Smooth muscle cell (in vitro differentiated cells): ENCODE data around the gene KRTAP1-5. TPM values are rescaled to one million over a fixed set of nuclear protein-coding genes. Genes with fewer than 3 reads are reported as not detected.

Experiments used
- DNase-seq: peaks from one replicate; lab custom pipeline; 2025; ENCODE audit not compliant: unreplicated experiment; lab: John Stamatoyannopoulos, UW
- H2AFZ ChIP-seq: fragments of 200-600 bp; sonication (generic); 2 replicates; pipeline ENCODE4 v1.6.0; 2016; ENCODE audit warnings: antibody characterized with exemption, low read depth, mild to moderate bottlenecking
- H3F3A ChIP-seq: fragments of 200-600 bp; sonication (generic); 2 replicates; pipeline ENCODE4 v1.6.0; 2017; ENCODE audit warnings: antibody characterized with exemption, low read depth
- H3K27ac ChIP-seq: fragments of 200-600 bp; sonication (generic); 2 replicates; pipeline ENCODE4 v1.5.1; 2016; ENCODE audit warnings: low read depth, mild to moderate bottlenecking
- H3K27me3 ChIP-seq: fragments of 200-600 bp; sonication (generic); 2 replicates; pipeline ENCODE4 v1.6.1; 2016; ENCODE audit warnings: low read depth, mild to moderate bottlenecking
- H3K36me3 ChIP-seq: fragments of 200-600 bp; sonication (generic); 2 replicates; pipeline ENCODE4 v1.5.1; 2016; ENCODE audit warnings: low read depth
- H3K4me1 ChIP-seq: fragments of 200-600 bp; sonication (generic); 2 replicates; pipeline ENCODE4 v1.5.1; 2016; ENCODE audit warnings: low read depth
- H3K4me2 ChIP-seq: fragments of 200-600 bp; sonication (generic); 2 replicates; pipeline ENCODE4 v1.6.0; 2016; ENCODE audit warnings: mild to moderate bottlenecking
- H3K4me3 ChIP-seq: fragments of 200-600 bp; sonication (generic); 2 replicates; pipeline ENCODE4 v1.5.1; 2016; ENCODE audit warnings: mild to moderate bottlenecking
- H3K79me2 ChIP-seq: fragments of 200-600 bp; sonication (generic); 2 replicates; pipeline ENCODE4 v1.6.0; 2016; ENCODE audit warnings: low read depth, mild to moderate bottlenecking
- H3K9ac ChIP-seq: fragments of 200-600 bp; sonication (generic); 2 replicates; pipeline ENCODE4 v1.6.0; 2016; ENCODE audit warnings: low read depth
- H3K9me3 ChIP-seq: fragments of 200-600 bp; sonication (generic); replicated peaks from 2 replicates; pipeline ENCODE4 v1.5.1; 2016; ENCODE audit warnings: low read depth
- H4K20me1 ChIP-seq: fragments of 200-600 bp; sonication (generic); 2 replicates; pipeline ENCODE4 v1.6.0; 2016; ENCODE audit warnings: low read depth
- WGBS: methylation state at CpG from one replicate; pipeline ENCODE4 v1.1.7; 2016; ENCODE audit warnings: low lambda C conversion rate; 5-methylcytosine and 5-hydroxymethylcytosine counted together
- polyA plus RNA-seq: library from polyadenylated mRNA; unstranded; fragments of >200 nt; fragmentation: Nextera tagmentation; extraction: Ambion mirVana; gene quantifications from 2 replicates; pipeline ENCODE4 v1.2.1, GENCODE V29; 2016
- total RNA-seq: library from RNA; depleted of rRNA; stranded (reverse); fragments of >200 nt; gene quantifications from 2 replicates; pipeline ENCODE4 v1.2.3, GENCODE V29; 2014
- TF ChIP-seq, protein P1 (sequence below): fragments of 200-600 bp; sonication (generic); IDR thresholded peaks from 2 replicates; pipeline ENCODE4 v1.5.1; 2017; ENCODE audit warnings: borderline replicate concordance, mild to moderate bottlenecking, antibody characterized with exemption; ENCODE audit not compliant: insufficient read depth, poor library complexity, severe bottlenecking

The KRTAP1-5 gene
- total and polyA plus RNA-seq, 2 experiments from 2014 or later, result 1.1 to 3.0 TPM

DNA sequence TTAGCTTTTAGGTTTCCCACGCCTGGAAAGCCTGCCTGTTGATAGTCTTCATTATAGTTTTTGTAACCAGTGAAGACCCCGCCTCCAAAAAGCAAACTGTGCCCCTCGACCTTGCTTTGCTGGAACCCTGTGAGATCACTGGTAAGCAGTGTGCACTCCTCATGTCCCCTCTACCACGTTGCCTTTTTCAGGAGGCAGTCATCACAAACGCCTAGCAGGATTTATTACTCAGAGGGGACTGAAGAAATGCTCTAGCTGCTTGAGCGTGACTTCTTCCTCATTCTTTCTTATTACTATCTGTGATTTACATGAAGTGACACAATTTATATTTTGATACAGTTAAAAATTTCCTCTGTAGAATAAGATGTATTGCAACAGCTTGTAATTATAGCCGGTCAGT lies 11.6 kb downstream of the KRTAP1-5 start:
- Histone ChIP-seq H3K79me2 (no peaks in the 10 kb centered on the region), H3K4me3 (no peak overlapping the region), H4K20me1 (no peaks in the 10 kb centered on the region), H3K4me1 (no peaks in the 10 kb centered on the region), H3K36me3 (no peaks in the 10 kb centered on the region), H3K9ac (no peak overlapping the region), H3F3A (no peaks in the 10 kb centered on the region), H3K27me3 (no peaks in the 10 kb centered on the region), H2AFZ (no peak overlapping the region), H3K4me2 (no peak overlapping the region), H3K9me3 (no peaks in the 10 kb centered on the region), H3K27ac (no peak overlapping the region)
- WGBS, result 79% methylated on average over 7 of the region's 7 CpGs
- TF ChIP-seq, protein P1, sequence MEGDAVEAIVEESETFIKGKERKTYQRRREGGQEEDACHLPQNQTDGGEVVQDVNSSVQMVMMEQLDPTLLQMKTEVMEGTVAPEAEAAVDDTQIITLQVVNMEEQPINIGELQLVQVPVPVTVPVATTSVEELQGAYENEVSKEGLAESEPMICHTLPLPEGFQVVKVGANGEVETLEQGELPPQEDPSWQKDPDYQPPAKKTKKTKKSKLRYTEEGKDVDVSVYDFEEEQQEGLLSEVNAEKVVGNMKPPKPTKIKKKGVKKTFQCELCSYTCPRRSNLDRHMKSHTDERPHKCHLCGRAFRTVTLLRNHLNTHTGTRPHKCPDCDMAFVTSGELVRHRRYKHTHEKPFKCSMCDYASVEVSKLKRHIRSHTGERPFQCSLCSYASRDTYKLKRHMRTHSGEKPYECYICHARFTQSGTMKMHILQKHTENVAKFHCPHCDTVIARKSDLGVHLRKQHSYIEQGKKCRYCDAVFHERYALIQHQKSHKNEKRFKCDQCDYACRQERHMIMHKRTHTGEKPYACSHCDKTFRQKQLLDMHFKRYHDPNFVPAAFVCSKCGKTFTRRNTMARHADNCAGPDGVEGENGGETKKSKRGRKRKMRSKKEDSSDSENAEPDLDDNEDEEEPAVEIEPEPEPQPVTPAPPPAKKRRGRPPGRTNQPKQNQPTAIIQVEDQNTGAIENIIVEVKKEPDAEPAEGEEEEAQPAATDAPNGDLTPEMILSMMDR, result no peak
- no peak for DNase-seq

- Histone ChIP-seq H3K9ac (no peak overlapping the region), H3K79me2 (no peaks in the 10 kb centered on the region), H3K4me1 (peaks cover 5% of the 10 kb centered on the region), H3K27me3 (no peaks in the 10 kb centered on the region), H3K27ac (no peak overlapping the region), H3K4me3 (no peak overlapping the region), H3K4me2 (no peak overlapping the region), H3K9me3 (no peaks in the 10 kb centered on the region), H3F3A (no peaks in the 10 kb centered on the region), H3K36me3 (no peaks in the 10 kb centered on the region), H2AFZ (no peak overlapping the region), H4K20me1 (no peaks in the 10 kb centered on the region)
- no peak for DNase-seq
- WGBS, result 52% methylated on average over 1 of the region's 1 CpG
- TF ChIP-seq, protein P1, result no peak
Measured at GRCh38 chr17:41013606-41014005, 13.4 kb downstream of the KRTAP1-5 start.

GRCh38 chr17:41013181-41013580 lies 13.8 kb downstream of the KRTAP1-5 start:
- no peaks in the 10 kb centered on the region for H3K36me3 ChIP-seq
- peaks cover 5% of the 10 kb centered on the region for H3K4me1 ChIP-seq
- no peak overlapping the region for H3K27ac ChIP-seq
- H3K79me2 ChIP-seq, result no peaks in the 10 kb centered on the region
- no peak overlapping the region for H3K9ac ChIP-seq
- H3K27me3 ChIP-seq, result no peaks in the 10 kb centered on the region
- WGBS, result 39% methylated on average over 3 of the region's 3 CpGs
- DNase-seq, result no peak
- TF ChIP-seq, protein P1, result no peak
- H4K20me1 ChIP-seq, result no peaks in the 10 kb centered on the region
- no peaks in the 10 kb centered on the region for H3F3A ChIP-seq
- no peak overlapping the region for H3K4me3 ChIP-seq
- no peak overlapping the region for H2AFZ ChIP-seq
- no peak overlapping the region for H3K4me2 ChIP-seq
- H3K9me3 ChIP-seq, result no peaks in the 10 kb centered on the region

GRCh38 chr17:41012326-41013120 lies 14.5 kb downstream of the KRTAP1-5 start:
- DNase-seq, result no peak
- Histone ChIP-seq H3K9ac (no peak overlapping the region), H3K9me3 (no peaks in the 10 kb centered on the region), H3K4me1 (peaks cover 5% of the 10 kb centered on the region), H3K36me3 (no peaks in the 10 kb centered on the region), H3K4me3 (no peak overlapping the region), H3K79me2 (no peaks in the 10 kb centered on the region), H3F3A (no peaks in the 10 kb centered on the region), H3K27me3 (no peaks in the 10 kb centered on the region), H3K4me2 (no peak overlapping the region), H2AFZ (no peak overlapping the region), H3K27ac (no peak overlapping the region), H4K20me1 (no peaks in the 10 kb centered on the region)
- 84% methylated on average over 6 of the region's 6 CpGs for WGBS
- TF ChIP-seq, protein P1, result no peak
